ENCODE data around the gene MDC1. TPM values are rescaled to one million over a fixed set of nuclear protein-coding genes. Genes with fewer than 3 reads are reported as not detected.

Gene MDC1
- total RNA-seq, 1 experiment from 2014 or later: 77.6 TPM

DNA sequence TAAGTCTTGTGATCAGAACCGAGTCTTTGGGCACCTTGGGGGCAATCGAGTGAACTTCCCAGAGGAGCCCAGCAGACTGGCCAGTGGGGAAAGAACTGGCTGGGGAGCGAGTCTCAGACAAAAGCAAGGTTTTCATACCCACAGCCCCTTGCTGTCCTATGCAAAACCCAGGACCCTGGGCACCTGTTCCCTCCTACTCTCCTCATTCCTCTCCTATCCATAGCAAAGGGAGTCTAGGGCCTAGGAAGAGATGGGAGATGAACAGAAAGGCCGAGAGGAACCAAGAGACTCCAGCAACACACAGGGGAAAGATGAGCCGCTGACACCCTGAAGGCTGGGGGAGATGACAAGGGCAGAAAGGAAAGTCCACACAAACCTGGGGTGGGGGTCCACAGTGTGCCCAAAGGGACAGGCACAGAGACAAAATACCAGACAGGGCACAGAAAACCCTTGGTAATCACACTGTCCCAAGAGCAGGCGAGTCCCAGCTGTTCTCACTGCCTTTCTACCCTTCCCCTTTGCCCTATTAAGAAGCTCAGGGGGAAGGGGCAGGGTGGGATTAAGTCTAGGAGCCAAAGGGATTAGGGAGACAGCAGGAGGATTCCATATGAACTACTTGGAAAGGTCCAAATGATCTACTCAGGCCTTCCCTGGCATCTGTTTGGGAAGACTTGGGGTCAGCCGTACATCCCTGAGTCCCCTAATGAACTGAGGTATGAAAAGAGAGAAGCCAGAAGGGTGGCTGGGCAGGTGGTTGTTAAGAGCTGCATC lies 37.1 kb downstream of the MDC1 start:
- no peaks in the 10 kb centered on the region for H4K20me1 ChIP-seq (ENCODE audit: control insufficient read depth, insufficient read depth, insufficient read length)
- no peak overlapping the region for H3K4ac ChIP-seq (ENCODE audit: low read depth, low read length)
- no peaks in the 10 kb centered on the region for H3K27me3 Mint-ChIP-seq (ENCODE audit: low read depth)
- peak overlapping the region in 2 of 3 experiments; percentile 9 to 81; a peak in 1 of 7 replicates for H3K27ac Mint-ChIP-seq
- no peak overlapping the region for H3K56ac ChIP-seq (ENCODE audit: insufficient read length, low read depth, low read length)
- no peak overlapping the region for H3K27ac ChIP-seq (ENCODE audit: insufficient read length, low read depth, low read length)
- H4K8ac ChIP-seq (replicated peaks; ENCODE audit: insufficient read length, low read depth, low read length): no peak overlapping the region
- H2AFZ ChIP-seq (ENCODE audit: low read length): no peak overlapping the region
- no peak overlapping the region for H2BK20ac ChIP-seq (ENCODE audit: low read depth, low read length, poor library complexity, severe bottlenecking)
- no peak overlapping the region for H4K5ac ChIP-seq (ENCODE audit: insufficient read length, low read depth, low read length)
- H2BK120ac ChIP-seq (ENCODE audit: low read depth, low read length, poor library complexity, severe bottlenecking): no peak overlapping the region
- H2BK5ac ChIP-seq (ENCODE audit: insufficient read length, low read length): no peak overlapping the region
- H3K23me2 ChIP-seq (ENCODE audit: insufficient read length, low read depth, low read length, poor library complexity, severe bottlenecking): peaks cover 3% of the 10 kb centered on the region
- no CpG with 5 or more reads among the region's 7 CpGs for WGBS (ENCODE audit: extremely low coverage, insufficient read length, low lambda C conversion rate)
- H3T11ph ChIP-seq (ENCODE audit: low read length): no peak overlapping the region
- H3K9me3 ChIP-seq (ENCODE audit: control insufficient read depth, low read depth, low read length): no peaks in the 10 kb centered on the region
- no peak overlapping the region for H3K14ac ChIP-seq (ENCODE audit: insufficient read depth, low read length)
- H3K4me2 ChIP-seq (ENCODE audit: insufficient read depth, insufficient read length, low read length): peak overlapping the region; percentile 7
- H3K4me3 Mint-ChIP-seq: peak overlapping the region; percentile 60 to 69; a peak in 3 of 5 replicates
- H3K4me1 ChIP-seq (ENCODE audit: insufficient read depth, low read length): peaks cover 14% of the 10 kb centered on the region; the same call in 1 of the 2 replicates
- H2BK15ac ChIP-seq (ENCODE audit: low read depth, low read length): no peak overlapping the region
- no peak overlapping the region for H3K18ac ChIP-seq (ENCODE audit: insufficient read length, low read depth, low read length)
- H3K4me1 Mint-ChIP-seq: peaks cover 44 to 48% of the 10 kb centered on the region in 2 experiments
- no peaks in the 10 kb centered on the region; a peak in 1 of 5 replicates for H3K9me3 Mint-ChIP-seq
- no peak overlapping the region for H4K91ac ChIP-seq (ENCODE audit: insufficient read length, low read depth, low read length)
- H3K9ac ChIP-seq (ENCODE audit: extremely low read depth, insufficient read length, low read length): no peak overlapping the region
- TF ChIP-seq CTCF (conservative IDR thresholded peaks at IDR 0.05): no peak
- no peak overlapping the region for H2AK5ac ChIP-seq (ENCODE audit: insufficient read length, low read length)
- no peak for DNase-seq
- no peaks in the 10 kb centered on the region for H3K27me3 ChIP-seq (ENCODE audit: insufficient read depth, low read length)
- H3K23ac ChIP-seq (ENCODE audit: insufficient read length, low read depth, low read length): no peak overlapping the region
- no peaks in the 10 kb centered on the region for H3K79me1 ChIP-seq (ENCODE audit: insufficient read depth, low read depth, low read length, poor library complexity, severe bottlenecking)
- no peak overlapping the region for H2BK12ac ChIP-seq (ENCODE audit: insufficient read length, low read depth, low read length)
- H3K79me2 ChIP-seq (ENCODE audit: insufficient read depth, low read length): no peaks in the 10 kb centered on the region; the same call in 1 of the 2 replicates
- peaks cover 10 to 33% (median 26%) of the 10 kb centered on the region in 3 experiments; a peak in 6 of 7 replicates for H3K36me3 Mint-ChIP-seq (ENCODE audit: insufficient read depth in 1 of 3, low read depth in 3 of 3)

Measured in H9 (cell line).